ENCODE data around the gene GKN2. TPM values are rescaled to one million over a fixed set of nuclear protein-coding genes. Genes with fewer than 3 reads are reported as not detected.

Gene GKN2
- total RNA-seq, 1 experiment from 2014 or later = not detected

GRCh38 chr2:68907232-68907919, 45.3 kb downstream of the GKN2 start (continued):
- TF ChIP-seq PREB (CRISPR knock-in tag; IDR thresholded peaks at IDR 0.05; ENCODE audit: borderline replicate concordance) (no peak), PRDM15 (CRISPR knock-in tag; IDR thresholded peaks at IDR 0.05) (no peak), CDX4 (CRISPR knock-in tag; IDR thresholded peaks at IDR 0.05; ENCODE audit: borderline replicate concordance) (no peak), ZNF317 (CRISPR knock-in tag; IDR thresholded peaks at IDR 0.05; ENCODE audit: borderline replicate concordance, low read depth) (no peak), ZNF416 (CRISPR knock-in tag; IDR thresholded peaks at IDR 0.05) (no peak), CREM (CRISPR knock-in tag; IDR thresholded peaks at IDR 0.05) (no peak), FOXP4 (CRISPR knock-in tag; IDR thresholded peaks at IDR 0.05) (no peak), E2F1 (CRISPR knock-in tag; IDR thresholded peaks at IDR 0.05) (no peak)

- H3K4me1 Mint-ChIP-seq = peaks cover 27% of the 10 kb centered on the region
- CTCF ChIA-PET = interaction anchor here (0.9 to 2.8 kb wide), 5 partner anchors 37 to 419 kb away, joined by 3 to 15 read pairs (median 4); no protein-coding TSS in a partner anchor
- peaks cover under 1% of the 10 kb centered on the region; the same call in 1 of the 2 replicates for H3K36me3 Mint-ChIP-seq
These were observed 46.0 kb downstream of the GKN2 start for GRCh38 chr2:68906716-68907115.

More at GRCh38 chr2:68906716-68907115, 46.0 kb downstream of the GKN2 start:
- POLR2A ChIA-PET = no interaction called here
- no peak for ATAC-seq
- peaks cover 21% of the 10 kb centered on the region for H3K9me3 Mint-ChIP-seq
- H3K27ac Mint-ChIP-seq = no peak overlapping the region
- no peak for DNase-seq (ENCODE audit: low spot score)
- TF ChIP-seq NR1H2 (CRISPR knock-in tag; IDR thresholded peaks at IDR 0.05) (no peak), ZBTB43 (CRISPR knock-in tag; IDR thresholded peaks at IDR 0.05) (no peak), SOX15 (CRISPR knock-in tag; IDR thresholded peaks at IDR 0.05) (no peak), ATF6 (CRISPR knock-in tag; IDR thresholded peaks at IDR 0.05) (no peak), NR3C1 (CRISPR knock-in tag; conservative IDR thresholded peaks at IDR 0.05; ENCODE audit: low read depth) (no peak)
- no peaks in the 10 kb centered on the region; the same call in 1 of the 2 replicates for H3K27me3 Mint-ChIP-seq (ENCODE audit: low read depth)
- H3K4me3 Mint-ChIP-seq = no peak overlapping the region

All from WTC11 (cell line).